ENCODE data around the gene CCDC33.

- no peak for TF ChIP-seq CTCF (IDR thresholded peaks at IDR 0.05; ENCODE audit: low read length)
- no peak for TF ChIP-seq EZH2 (optimal IDR thresholded peaks at IDR 0.05; ENCODE audit: low read depth, low read length)
- TF ChIP-seq EZH2phosphoT487 (IDR thresholded peaks at IDR 0.05; ENCODE audit: low read length) = no peak
These were observed 23.6 kb upstream of the CCDC33 start for GRCh38 chr15:74212494-74212893.
